ENCODE results near the gene KIAA1217. TPM values are rescaled to one million over a fixed set of nuclear protein-coding genes. Genes with fewer than 3 reads are reported as not detected.
"Not testable (repeated sequence)": the region's sequence is repeated elsewhere in the genome, so short reads cannot be mapped to it uniquely, and the experiment has no call there.

KIAA1217 gene
- polyA plus RNA-seq, 1 donor, result 54.9 TPM

DNA sequence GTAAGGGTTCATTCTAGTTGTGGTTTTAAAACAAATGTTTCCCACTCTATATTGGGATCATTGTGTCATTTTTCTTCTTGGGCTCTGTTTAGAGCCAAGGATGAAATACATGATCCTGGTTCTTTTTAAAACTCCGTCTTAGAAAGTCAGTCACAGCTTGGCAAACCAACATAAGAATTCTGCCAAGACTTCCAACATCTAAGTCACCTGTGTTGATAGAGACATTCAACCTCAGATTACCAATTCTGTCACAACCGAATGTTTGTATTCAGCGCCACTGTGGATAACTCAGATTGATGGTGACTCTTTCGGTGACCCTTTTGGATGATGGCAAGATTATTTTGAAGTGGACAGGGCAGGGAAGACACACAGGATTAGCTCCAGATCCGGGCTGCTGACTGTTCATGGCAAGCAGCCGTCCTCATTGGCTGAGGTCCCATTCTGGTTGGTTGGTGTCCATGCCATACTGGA is 259.4 kb downstream of the KIAA1217 start:
- H3K4me1 ChIP-seq (ENCODE audit: control insufficient read depth, insufficient read depth, low read length), result peaks cover 41% of the 10 kb centered on the region
- no peaks in the 10 kb centered on the region for H3K27me3 ChIP-seq (ENCODE audit: control insufficient read depth, insufficient read depth, low read length)
- WGBS (ENCODE audit: insufficient coverage, low lambda C conversion rate), result 100% methylated on average over 1 of the region's 6 CpGs
- H3K4me3 ChIP-seq (ENCODE audit: low read length), result peak overlapping the region; percentile 52
- DNase-seq, result no peak
- H3K36me3 ChIP-seq (ENCODE audit: control insufficient read depth, insufficient read depth, low read length), result peaks cover 11% of the 10 kb centered on the region
- peak overlapping the region; percentile 94 for H3K27ac ChIP-seq (ENCODE audit: low read length)
- no peaks in the 10 kb centered on the region for H3K9me3 ChIP-seq (ENCODE audit: control insufficient read depth, low read depth, low read length)

DNA sequence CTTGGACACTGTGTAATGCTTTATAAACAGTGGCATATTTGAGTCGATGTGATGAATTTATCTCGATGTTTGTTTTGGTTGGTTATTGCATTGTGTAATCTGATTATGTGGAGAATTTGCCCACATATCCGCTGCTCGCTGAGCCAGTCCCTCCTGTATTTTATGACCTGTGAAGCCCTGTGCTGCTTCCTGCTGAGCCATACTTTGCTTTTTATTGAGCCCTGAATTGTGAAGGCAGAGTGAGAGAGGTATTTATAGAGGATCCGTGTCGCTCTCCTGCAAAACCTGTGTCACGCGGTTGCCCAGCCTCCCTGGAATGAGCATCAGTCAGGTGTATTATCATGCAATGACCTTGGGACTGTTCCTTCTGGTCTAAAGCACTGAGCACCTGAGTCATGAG is 261.1 kb downstream of the KIAA1217 start:
- Histone ChIP-seq H3K9me3 (ENCODE audit: control insufficient read depth, low read depth, low read length) (no peaks in the 10 kb centered on the region), H3K27ac (ENCODE audit: low read length) (peak overlapping the region; percentile 85), H3K27me3 (ENCODE audit: control insufficient read depth, insufficient read depth, low read length) (no peaks in the 10 kb centered on the region), H3K4me3 (ENCODE audit: low read length) (no peak overlapping the region), H3K4me1 (ENCODE audit: control insufficient read depth, insufficient read depth, low read length) (peaks cover 25% of the 10 kb centered on the region), H3K36me3 (ENCODE audit: control insufficient read depth, insufficient read depth, low read length) (peaks cover 20% of the 10 kb centered on the region)
- peak; percentile 96 to 99 for DNase-seq
- WGBS (ENCODE audit: insufficient coverage, low lambda C conversion rate), result no CpG with 5 or more reads among the region's 8 CpGs

DNA sequence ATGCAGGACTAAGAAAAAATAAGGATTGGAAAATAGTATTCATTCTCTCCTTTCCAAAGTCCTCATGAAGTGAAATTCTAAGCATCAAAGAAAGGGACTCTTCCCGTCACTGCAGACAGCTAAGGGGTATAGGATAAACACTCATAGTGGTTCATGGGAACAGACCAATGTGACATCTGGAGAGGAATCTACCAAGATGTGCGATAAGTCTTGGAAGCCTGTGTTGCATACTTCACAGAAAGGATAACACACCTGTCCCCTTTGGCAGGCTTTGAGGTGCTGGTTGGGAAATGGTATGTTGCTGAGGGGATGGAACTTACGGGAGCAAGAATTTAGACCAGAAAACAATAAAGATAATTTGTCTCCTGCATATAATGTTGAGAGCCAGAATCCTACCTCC is 266.7 kb downstream of the KIAA1217 start:
- H3K9me3 ChIP-seq (ENCODE audit: control insufficient read depth, low read depth, low read length), result no peaks in the 10 kb centered on the region
- peaks cover 14% of the 10 kb centered on the region for H3K4me1 ChIP-seq (ENCODE audit: control insufficient read depth, insufficient read depth, low read length)
- H3K27ac ChIP-seq (ENCODE audit: low read length), result no peak overlapping the region
- H3K4me3 ChIP-seq (ENCODE audit: low read length), result no peak overlapping the region
- peaks cover 35% of the 10 kb centered on the region for H3K36me3 ChIP-seq (ENCODE audit: control insufficient read depth, insufficient read depth, low read length)
- no peak for DNase-seq
- no CpG with 5 or more reads among the region's 3 CpGs for WGBS (ENCODE audit: insufficient coverage, low lambda C conversion rate)
- H3K27me3 ChIP-seq (ENCODE audit: control insufficient read depth, insufficient read depth, low read length), result no peaks in the 10 kb centered on the region

- no peaks in the 10 kb centered on the region for H3K27me3 ChIP-seq (ENCODE audit: control insufficient read depth, insufficient read depth, low read length)
- no peak overlapping the region for H3K4me3 ChIP-seq (ENCODE audit: low read length)
- peaks cover 6% of the 10 kb centered on the region for H3K4me1 ChIP-seq (ENCODE audit: control insufficient read depth, insufficient read depth, low read length)
- no CpG with 5 or more reads among the region's 2 CpGs for WGBS (ENCODE audit: insufficient coverage, low lambda C conversion rate)
- H3K27ac ChIP-seq (ENCODE audit: low read length), result no peak overlapping the region
- H3K36me3 ChIP-seq (ENCODE audit: control insufficient read depth, insufficient read depth, low read length), result peaks cover 38% of the 10 kb centered on the region
- H3K9me3 ChIP-seq (ENCODE audit: control insufficient read depth, low read depth, low read length), result no peaks in the 10 kb centered on the region
- DNase-seq, result no peak
These were observed 268.2 kb downstream of the KIAA1217 start for GRCh38 chr10:24476913-24477701.

DNA sequence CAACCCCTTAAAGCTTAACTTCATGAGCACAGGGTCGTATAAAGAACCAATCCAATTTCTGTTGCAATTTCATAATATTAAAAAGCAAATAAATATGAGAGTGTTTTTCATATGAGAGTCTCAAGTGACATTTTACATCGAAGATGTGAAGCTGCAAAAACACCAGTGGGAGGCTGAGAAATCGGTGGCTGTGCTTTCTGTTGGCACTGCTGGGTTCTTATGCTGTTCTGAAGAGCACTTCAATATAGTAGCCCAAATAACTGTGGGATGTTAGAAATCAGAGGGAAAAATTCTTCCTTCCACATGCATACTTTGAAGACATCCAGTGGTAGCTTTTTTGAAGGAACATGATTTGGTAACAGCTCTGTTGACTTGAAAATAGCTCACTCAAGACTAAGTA is 269.0 kb downstream of the KIAA1217 start:
- no peak for DNase-seq
- H3K36me3 ChIP-seq (ENCODE audit: control insufficient read depth, insufficient read depth, low read length), result peaks cover 32% of the 10 kb centered on the region
- no peak overlapping the region for H3K4me3 ChIP-seq (ENCODE audit: low read length)
- no peaks in the 10 kb centered on the region for H3K27me3 ChIP-seq (ENCODE audit: control insufficient read depth, insufficient read depth, low read length)
- H3K4me1 ChIP-seq (ENCODE audit: control insufficient read depth, insufficient read depth, low read length), result peaks cover 6% of the 10 kb centered on the region
- H3K9me3 ChIP-seq (ENCODE audit: control insufficient read depth, low read depth, low read length), result no peaks in the 10 kb centered on the region
- WGBS (ENCODE audit: insufficient coverage, low lambda C conversion rate), result 100% methylated on average over 1 of the region's 3 CpGs
- no peak overlapping the region for H3K27ac ChIP-seq (ENCODE audit: low read length)

DNA sequence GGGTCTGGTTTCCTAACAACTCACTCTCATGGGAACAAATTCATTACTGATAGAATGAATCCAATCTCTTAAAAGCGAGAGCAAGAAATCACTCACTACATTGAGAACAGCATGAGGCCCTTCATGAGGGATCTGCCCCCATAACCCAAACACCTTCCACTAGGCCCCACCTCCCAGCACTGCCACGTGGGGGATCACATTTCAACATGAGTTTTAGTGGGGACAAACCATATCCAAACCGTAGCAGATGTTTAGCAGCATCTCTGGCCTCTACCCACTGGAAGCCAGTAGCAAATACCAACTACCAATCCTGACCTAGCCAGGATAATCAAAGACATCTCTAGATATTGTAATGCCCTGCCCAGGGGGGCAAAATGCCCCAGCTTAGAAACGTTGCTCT is 270.9 kb downstream of the KIAA1217 start:
- peaks cover 21% of the 10 kb centered on the region for H3K36me3 ChIP-seq (ENCODE audit: control insufficient read depth, insufficient read depth, low read length)
- WGBS (ENCODE audit: insufficient coverage, low lambda C conversion rate), result no CpG with 5 or more reads among the region's 4 CpGs
- H3K9me3 ChIP-seq (ENCODE audit: control insufficient read depth, low read depth, low read length), result no peaks in the 10 kb centered on the region
- H3K27me3 ChIP-seq (ENCODE audit: control insufficient read depth, insufficient read depth, low read length), result no peaks in the 10 kb centered on the region
- H3K4me1 ChIP-seq (ENCODE audit: control insufficient read depth, insufficient read depth, low read length), result peaks cover 12% of the 10 kb centered on the region
- H3K27ac ChIP-seq (ENCODE audit: low read length), result no peak overlapping the region
- DNase-seq, result no peak
- no peak overlapping the region for H3K4me3 ChIP-seq (ENCODE audit: low read length)

- no peak overlapping the region for H3K4me3 ChIP-seq (ENCODE audit: low read length)
- 100% methylated on average over 1 of the region's 3 CpGs for WGBS (ENCODE audit: insufficient coverage, low lambda C conversion rate)
- peaks cover 12% of the 10 kb centered on the region for H3K4me1 ChIP-seq (ENCODE audit: control insufficient read depth, insufficient read depth, low read length)
- H3K36me3 ChIP-seq (ENCODE audit: control insufficient read depth, insufficient read depth, low read length), result peaks cover 26% of the 10 kb centered on the region
- no peaks in the 10 kb centered on the region for H3K9me3 ChIP-seq (ENCODE audit: control insufficient read depth, low read depth, low read length)
- no peak for DNase-seq
- no peak overlapping the region for H3K27ac ChIP-seq (ENCODE audit: low read length)
- no peaks in the 10 kb centered on the region for H3K27me3 ChIP-seq (ENCODE audit: control insufficient read depth, insufficient read depth, low read length)
These were observed 271.5 kb downstream of the KIAA1217 start for GRCh38 chr10:24480447-24480846.

GRCh38 chr10:24481241-24481640 is 272.3 kb downstream of the KIAA1217 start:
- Histone ChIP-seq H3K4me3 (ENCODE audit: low read length) (no peak overlapping the region), H3K27ac (ENCODE audit: low read length) (no peak overlapping the region)
- 82% methylated on average over 4 of the region's 6 CpGs for WGBS (ENCODE audit: insufficient coverage, low lambda C conversion rate)

DNA sequence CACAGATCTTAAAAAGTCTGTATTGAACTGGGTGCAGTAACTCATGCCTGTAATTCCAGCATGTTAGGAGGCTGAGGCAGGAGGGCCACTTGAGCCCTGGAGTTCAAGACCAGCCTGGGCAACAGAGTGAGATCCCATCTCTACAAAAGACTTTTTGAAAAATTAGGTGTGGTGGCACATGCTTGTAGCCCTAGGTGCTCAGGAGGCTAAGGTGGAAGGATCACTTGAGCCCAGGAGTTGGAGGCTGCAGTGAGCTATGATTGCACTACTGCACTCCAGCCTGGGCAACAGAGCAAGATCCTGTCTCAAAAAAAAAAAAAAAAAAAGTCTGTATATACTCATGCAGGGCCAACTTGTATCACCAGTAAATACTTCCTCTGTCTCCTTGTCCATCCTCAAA is 273.8 kb downstream of the KIAA1217 start:
- Histone ChIP-seq H3K27ac (ENCODE audit: low read length) (peak overlapping the region; percentile 93), H3K36me3 (ENCODE audit: control insufficient read depth, insufficient read depth, low read length) (peaks cover 38% of the 10 kb centered on the region)
- H3K27me3 ChIP-seq (ENCODE audit: control insufficient read depth, insufficient read depth, low read length); DNase-seq; H3K9me3 ChIP-seq (ENCODE audit: control insufficient read depth, low read depth, low read length); H3K4me1 ChIP-seq (ENCODE audit: control insufficient read depth, insufficient read depth, low read length); H3K4me3 ChIP-seq (ENCODE audit: low read length): not testable (repeated sequence)

More at GRCh38 chr10:24481241-24481640, 272.3 kb downstream of the KIAA1217 start:
- Histone ChIP-seq H3K27me3 (ENCODE audit: control insufficient read depth, insufficient read depth, low read length) (no peaks in the 10 kb centered on the region), H3K4me1 (ENCODE audit: control insufficient read depth, insufficient read depth, low read length) (peaks cover 12% of the 10 kb centered on the region), H3K9me3 (ENCODE audit: control insufficient read depth, low read depth, low read length) (no peaks in the 10 kb centered on the region), H3K36me3 (ENCODE audit: control insufficient read depth, insufficient read depth, low read length) (peaks cover 26% of the 10 kb centered on the region)
- DNase-seq, result no peak

DNA sequence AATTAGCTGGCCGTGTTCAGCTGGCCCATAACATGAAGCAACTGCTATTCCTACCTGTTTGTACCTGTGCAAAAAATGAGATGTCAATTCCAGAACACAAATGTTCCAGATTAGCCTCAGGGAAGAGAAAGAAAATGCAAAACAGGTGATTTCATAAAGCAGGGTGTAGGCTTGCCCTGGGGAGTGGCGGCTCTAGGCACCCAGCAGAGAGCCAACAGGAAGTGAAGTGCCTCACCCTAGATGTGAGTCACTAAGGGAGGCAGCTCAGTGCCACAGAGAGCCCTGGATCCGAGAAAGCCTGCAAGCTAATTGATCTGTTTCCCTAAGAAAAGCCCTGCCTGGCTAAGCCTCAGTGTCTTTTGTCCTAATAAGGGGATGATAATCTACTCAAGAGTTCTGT is 274.8 kb downstream of the KIAA1217 start:
- H3K4me1 ChIP-seq (ENCODE audit: control insufficient read depth, insufficient read depth, low read length), result peaks cover 7% of the 10 kb centered on the region
- no peaks in the 10 kb centered on the region for H3K27me3 ChIP-seq (ENCODE audit: control insufficient read depth, insufficient read depth, low read length)
- peak overlapping the region; percentile 93 for H3K27ac ChIP-seq (ENCODE audit: low read length)
- peaks cover 39% of the 10 kb centered on the region for H3K36me3 ChIP-seq (ENCODE audit: control insufficient read depth, insufficient read depth, low read length)
- WGBS (ENCODE audit: insufficient coverage, low lambda C conversion rate), result no CpG with 5 or more reads among the region's 3 CpGs
- no peaks in the 10 kb centered on the region for H3K9me3 ChIP-seq (ENCODE audit: control insufficient read depth, low read depth, low read length)
- H3K4me3 ChIP-seq (ENCODE audit: low read length), result no peak overlapping the region
- peak; percentile 83 to 92 for DNase-seq

- H3K36me3 ChIP-seq (ENCODE audit: control insufficient read depth, insufficient read depth, low read length), result peaks cover 36% of the 10 kb centered on the region
- 83% methylated on average over 1 of the region's 3 CpGs for WGBS (ENCODE audit: insufficient coverage, low lambda C conversion rate)
- H3K27me3 ChIP-seq (ENCODE audit: control insufficient read depth, insufficient read depth, low read length), result no peaks in the 10 kb centered on the region
- peaks cover 10% of the 10 kb centered on the region for H3K4me1 ChIP-seq (ENCODE audit: control insufficient read depth, insufficient read depth, low read length)
- no peak overlapping the region for H3K4me3 ChIP-seq (ENCODE audit: low read length)
- no peak overlapping the region for H3K27ac ChIP-seq (ENCODE audit: low read length)
- DNase-seq, result no peak
- H3K9me3 ChIP-seq (ENCODE audit: control insufficient read depth, low read depth, low read length), result no peaks in the 10 kb centered on the region
These were observed 275.8 kb downstream of the KIAA1217 start for GRCh38 chr10:24484771-24485170.

All from large intestine (tissue), 3 donors.